GM12878 (cell line): ENCODE results near the gene SP6. TPM values are rescaled to one million over a fixed set of nuclear protein-coding genes. Genes with fewer than 3 reads are reported as not detected.

Experiments
- ATAC-seq: fragments of 200-7000 bp; cut with Tn5 transposase; 3 replicates; pipeline ENCODE4 v1.9.1; 2020; ENCODE audit warnings: mild to moderate bottlenecking, moderate library complexity
- BruUV-seq: library from RNA; stranded (reverse); fragments of 400-500 nt; replicated peaks from 2 replicates; lab custom pipeline; 2021; lab: Mats Ljungman, UMichigan
- CTCF ChIA-PET: fragments of 300-600 bp; sonication (Branson Sonifier 250); formaldehyde crosslinking; extraction: SDS; loops from one replicate; lab custom pipeline; 2021; ENCODE audit warnings: inconsistent platforms; lab: Yijun Ruan, JAX
- POLR2A ChIA-PET: fragments of 350-600 bp; formaldehyde crosslinking; extraction: SDS; loops from one replicate; lab custom pipeline; 2021; ENCODE audit warnings: inconsistent platforms; lab: Charles Lee
- RAD21 ChIA-PET: fragments of 300-600 bp; sonication (Branson Sonifier 250); formaldehyde crosslinking; loops from one replicate; lab custom pipeline; 2023; ENCODE audit warnings: antibody characterized with exemption; ENCODE audit not compliant: unreplicated experiment; lab: Charles Lee
- SMC1A ChIA-PET: fragments of 300-600 bp; sonication (Branson Sonifier 250); formaldehyde crosslinking; loops from one replicate; lab custom pipeline; 2023; ENCODE audit not compliant: unreplicated experiment, uncharacterized antibody; lab: Charles Lee
- DNase-seq: peaks from one replicate; pipeline ENCODE4 v3.0.0-alpha.2; 2011; ENCODE audit warnings: low read depth, low spot score
- FAIRE-seq: peaks from 3 replicates; lab custom pipeline; 2011; peaks lifted over from hg19 to GRCh38; lab: Jason Lieb, UNC
- H2AFZ ChIP-seq: 2 replicates; pipeline ENCODE4 v1.6.0; 2011; ENCODE audit warnings: low read depth, low read length, control low read depth; ENCODE audit not compliant: control insufficient read depth
- H3K27ac ChIP-seq: 2 replicates; pipeline ENCODE4 v1.5.1; 2011; ENCODE audit warnings: control low read depth; ENCODE audit not compliant: control insufficient read depth, insufficient read depth
- H3K27me3 ChIP-seq, 2 experiments: replicated peaks in 1 of 2; 2 replicates each; pipeline versions ENCODE4 v1.6.0 to v1.6.1; 2011; ENCODE audit warnings: low read length in 1 of 2; ENCODE audit not compliant: control insufficient read depth in 2 of 2, insufficient read depth in 2 of 2
- H3K36me3 ChIP-seq, 2 experiments: 2 replicates each; pipeline ENCODE4 v1.5.1; 2011; ENCODE audit warnings: low read length in 1 of 2; ENCODE audit not compliant: control insufficient read depth in 2 of 2, insufficient read depth in 2 of 2
- H3K4me1 ChIP-seq: 2 replicates; pipeline ENCODE4 v1.6.1; 2011; ENCODE audit warnings: mild to moderate bottlenecking, low read length, moderate library complexity, mixed read lengths; ENCODE audit not compliant: control insufficient read depth, insufficient read depth
- H3K4me2 ChIP-seq: 2 replicates; pipeline ENCODE4 v1.6.0; 2011; ENCODE audit warnings: control low read depth; ENCODE audit not compliant: control insufficient read depth, insufficient read depth
- H3K4me3 ChIP-seq: fragments of 200-600 bp; sonication (generic); 2 replicates; pipeline ENCODE4 v1.5.1; 2016
- H3K79me2 ChIP-seq: 2 replicates; pipeline ENCODE4 v1.6.0; 2011; ENCODE audit warnings: low read length; ENCODE audit not compliant: control insufficient read depth, insufficient read depth
- H3K9ac ChIP-seq: 2 replicates; pipeline ENCODE4 v1.8.0; 2011; ENCODE audit warnings: low read length, control low read depth, mixed read lengths; ENCODE audit not compliant: control insufficient read depth, insufficient read depth
- H3K9me3 ChIP-seq: replicated peaks from 3 replicates; pipeline ENCODE4 v1.5.1; 2011; ENCODE audit warnings: mild to moderate bottlenecking, low read length; ENCODE audit not compliant: control insufficient read depth, insufficient read depth
- H4K20me1 ChIP-seq: 2 replicates; pipeline ENCODE4 v1.6.0; 2011; ENCODE audit not compliant: control insufficient read depth, insufficient read depth
- CREB1 ChIP-seq: IDR thresholded peaks from 2 replicates; pipeline ENCODE4 v1.6.1; 2012; ENCODE audit warnings: low read depth, mild to moderate bottlenecking, inconsistent platforms
- EED ChIP-seq: sonication (generic); IDR thresholded peaks from 2 replicates; pipeline ENCODE4 v1.6.1; 2016; ENCODE audit warnings: antibody characterized with exemption, low read depth
- EGR1 ChIP-seq, 2 experiments: IDR thresholded peaks; 1 replicate in 1 of 2; 2 replicates in 1 of 2; pipeline ENCODE4 v1.6.1; 2011 to 2012; ENCODE audit warnings: low read depth in 2 of 2, low read length in 2 of 2, borderline replicate concordance in 1 of 2, mild to moderate bottlenecking in 1 of 2, moderate library complexity in 1 of 2
- ELK1 ChIP-seq: IDR thresholded peaks from 2 replicates; pipeline ENCODE4 v1.6.1; 2012; ENCODE audit warnings: low read depth, low read length, improper control_type of control experiment
- MEF2A ChIP-seq: IDR thresholded peaks from 2 replicates; pipeline ENCODE4 v1.6.1; 2011; ENCODE audit warnings: low read depth, mild to moderate bottlenecking, low read length, moderate library complexity; ENCODE audit not compliant: insufficient read depth
- RELB ChIP-seq: fragments of 450-650 bp; IDR thresholded peaks from 2 replicates; pipeline ENCODE4 v1.6.1; 2017; ENCODE audit warnings: low read depth, mild to moderate bottlenecking, moderate library complexity
- REST ChIP-seq: IDR thresholded peaks from 2 replicates; pipeline ENCODE4 v1.6.1; 2012; ENCODE audit warnings: mild to moderate bottlenecking, low read depth, low read length
- SMAD5 ChIP-seq: IDR thresholded peaks from 2 replicates; pipeline ENCODE4 v1.6.1; 2016; ENCODE audit warnings: antibody characterized with exemption, low read depth
- TCF3 ChIP-seq: IDR thresholded peaks from 2 replicates; pipeline ENCODE4 v1.6.1; 2012; ENCODE audit warnings: low read depth, mild to moderate bottlenecking, low read length, borderline replicate concordance; ENCODE audit not compliant: insufficient read depth
- WRNIP1 ChIP-seq: IDR thresholded peaks from 2 replicates; pipeline ENCODE4 v1.6.1; 2011; ENCODE audit warnings: low read depth, low read length, improper control_type of control experiment, borderline replicate concordance
- ZBTB33 ChIP-seq: fragments of 450-650 bp; IDR thresholded peaks from 2 replicates; pipeline ENCODE4 v1.6.1; 2017; ENCODE audit warnings: mild to moderate bottlenecking
- ZNF217 ChIP-seq: fragments of 450-650 bp; IDR thresholded peaks from 2 replicates; pipeline ENCODE4 v1.6.1; 2017; ENCODE audit warnings: antibody characterized with exemption, mild to moderate bottlenecking
- ZSCAN29 ChIP-seq: fragments of 450-650 bp; IDR thresholded peaks from 2 replicates; pipeline ENCODE4 v1.6.1; 2017; ENCODE audit warnings: mild to moderate bottlenecking, moderate library complexity
- WGBS: methylation state at CpG from one replicate; pipeline ENCODE4 v1.1.6; 2016; ENCODE audit warnings: low lambda C conversion rate; ENCODE audit not compliant: insufficient replicate concordance, insufficient coverage; ENCODE audit errors: missing lambda C conversion rate; 5-methylcytosine and 5-hydroxymethylcytosine counted together
- in situ Hi-C: fragments of 300-500 bp; cut with MboI; formaldehyde crosslinking; loops from 9 replicates; pipeline ENCODE4 v1.14.3; 2018; ENCODE audit warnings: mixed read lengths
- intact Hi-C: fragments of 100-400 bp; cut with micrococcal nuclease; formaldehyde crosslinking; loops from one replicate; pipeline ENCODE4 v1.14.2; 2022; ENCODE audit not compliant: unreplicated experiment
- polyA plus RNA-seq, 11 experiments: library from polyadenylated mRNA; depleted of rRNA in 4 of 11; unstranded in 6 of 11; stranded (reverse) in 5 of 11; fragments of >200 nt; fragmentation: Nextera tagmentation in 4 of 11; fragmentation: Illumina TruSeq in 1 of 11; extraction: Ambion mirVana in 4 of 11; extraction: Trizol in 1 of 11; gene quantifications; 1 replicate in 1 of 11; 2 replicates in 10 of 11; pipeline versions ENCODE4 v1.2.1 to v1.2.3, GENCODE V29; 2011 to 2016; ENCODE audit warnings: inconsistent platforms in 2 of 11, missing spikeins in 2 of 11, low read depth in 1 of 11
- total RNA-seq, 4 experiments: library from RNA; depleted of rRNA in 3 of 4; stranded (reverse); fragments of >200 nt in 3 of 4; fragmentation: Illumina TruSeq in 1 of 4; extraction: Trizol in 1 of 4; gene quantifications; 2 replicates each; pipeline versions ENCODE4 v1.2.1 to v1.2.3, GENCODE V29; 2013 to 2021

SP6 gene
- total and polyA plus RNA-seq, 10 of the 15 experiments (the other 5 are each of a cell fraction or from before 2014, with no cell fraction given), result 0.05 to 0.15 (median 0.06) TPM; not detected in 7

- SMC1A ChIA-PET, result interaction anchor here (14.5 kb wide), 1 partner anchor 38 kb away, joined by 231 read pairs; the partner anchor contains the start of genes SCRN2 and SP6
- H3K9ac ChIP-seq, result no peak overlapping the region
- no peaks in the 10 kb centered on the region for H3K9me3 ChIP-seq
- no peak overlapping the region for H3K4me3 ChIP-seq
- no peak overlapping the region for H2AFZ ChIP-seq
- RAD21 ChIA-PET, result interaction anchor here (0.6 to 10.9 kb wide), 2 partner anchors 19 to 42 kb away, joined by 5 to 206 read pairs; partner anchors contain the start of gene SCRN2
- no TSS peak for BruUV-seq
- no peak for ATAC-seq
- H4K20me1 ChIP-seq, result no peaks in the 10 kb centered on the region
- CTCF ChIA-PET, result interaction anchor here (0.8 to 14.9 kb wide), 4 partner anchors 10 to 86 kb away, joined by 3 to 502 read pairs (median 4); partner anchors contain the start of genes CDK5RAP3, SCRN2 and SP6
- 14% methylated on average over 9 of the region's 11 CpGs for WGBS
- intact Hi-C loops, result no loop called here
- no peak for FAIRE-seq
- no peak overlapping the region for H3K27ac ChIP-seq
- no peaks in the 10 kb centered on the region for H3K36me3 ChIP-seq
- no peak for DNase-seq
- no peaks in the 10 kb centered on the region for H3K4me1 ChIP-seq
- POLR2A ChIA-PET, result interaction anchor here (0.9 to 1.0 kb wide), 2 partner anchors 13 to 57 kb away, joined by 3 to 4 read pairs; no protein-coding TSS in a partner anchor
- H3K79me2 ChIP-seq, result no peaks in the 10 kb centered on the region
- in situ Hi-C loops, result no loop called here
- H3K4me2 ChIP-seq, result no peak overlapping the region
- no peaks in the 10 kb centered on the region; a peak in 1 of 4 replicates for H3K27me3 ChIP-seq
- no peak for TF ChIP-seq SMAD5
- TF ChIP-seq ZSCAN29, result no peak
- no peak for TF ChIP-seq REST
- TF ChIP-seq TCF3, result no peak
- no peak for TF ChIP-seq ZBTB33
- TF ChIP-seq EGR1 (IDR thresholded peaks at IDR 0.05; ENCODE audit: borderline replicate concordance in 1 of 2, low read depth in 2 of 2, low read length in 2 of 2), result no peak
- TF ChIP-seq CREB1, result no peak
- no peak for TF ChIP-seq EED
- no peak for TF ChIP-seq WRNIP1
- no peak for TF ChIP-seq ZNF217
- no peak for TF ChIP-seq RELB
- TF ChIP-seq ELK1, result no peak
- TF ChIP-seq MEF2A, result no peak
Measured at GRCh38 chr17:47884905-47885730, 34.2 kb upstream of the SP6 start.
